CD4-positive, alpha-beta T cell treated with Interleukin-6 for 4 hours (primary cell): Measurements from ENCODE around the gene CIP2A.
"Not testable (repeated sequence)": the region's sequence is repeated elsewhere in the genome, so short reads cannot be mapped to it uniquely, and the experiment has no call there.

Source experiments
- DNase-seq: peaks from one replicate; pipeline ENCODE4 v3.0.0-alpha.2; 2020; ENCODE audit warnings: mixed read lengths

Gene CIP2A

DNA sequence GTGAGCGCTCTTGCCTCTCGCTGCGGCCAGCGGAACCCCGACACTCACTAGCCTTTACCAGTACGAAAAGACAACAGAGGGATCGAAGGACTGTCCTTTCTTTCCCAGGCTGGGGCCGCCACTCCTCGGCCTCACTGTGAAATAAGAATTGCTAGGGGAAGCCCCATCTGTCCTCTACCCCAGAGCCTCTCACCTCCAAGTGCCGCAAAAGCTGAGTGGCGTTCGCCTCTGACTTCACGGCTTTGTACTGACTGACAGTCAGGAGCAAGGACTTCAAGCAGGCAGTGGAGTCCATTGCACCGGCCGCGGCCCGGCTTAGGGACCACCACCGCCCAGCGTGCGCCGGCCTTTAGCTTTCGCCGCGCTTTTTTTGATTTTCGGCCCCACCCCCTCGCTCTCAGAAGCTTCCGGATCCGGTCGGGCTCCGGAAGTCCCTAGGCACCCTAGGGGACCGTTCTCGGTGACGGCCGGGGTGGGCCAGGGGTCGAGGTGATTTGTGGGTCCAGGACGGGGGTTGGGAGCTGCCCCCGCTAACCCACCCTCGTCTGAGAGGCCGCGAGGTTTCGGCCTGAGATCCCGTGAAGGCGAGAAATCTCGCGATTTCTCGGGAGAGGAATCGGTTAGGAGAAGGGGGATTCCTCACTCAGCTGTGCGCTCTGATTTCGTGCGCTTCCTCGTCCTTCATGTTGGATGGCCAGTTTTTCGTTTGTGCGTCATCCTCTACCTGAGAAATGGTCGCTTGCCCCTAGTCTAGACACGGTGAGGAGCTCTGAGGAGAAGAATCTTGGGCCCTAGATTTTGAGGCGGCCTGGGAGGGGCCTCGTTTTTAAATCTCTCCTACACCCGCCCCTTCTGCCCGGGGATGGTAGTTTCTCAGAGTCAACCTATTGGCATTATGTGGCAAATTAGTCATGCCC, at the start of gene CIP2A, which contains the start of gene DZIP3:
Gene CIP2A (minus strand): TSS at position 358 of the 917 bp plus-strand sequence. CDS start 63 bp downstream, at position 295.
Gene DZIP3 (plus strand): TSS at position 642 of the 917 bp plus-strand sequence. CDS start 15,685 bp downstream, outside the sequence.
- DNase-seq = peak; percentile 78

DNA sequence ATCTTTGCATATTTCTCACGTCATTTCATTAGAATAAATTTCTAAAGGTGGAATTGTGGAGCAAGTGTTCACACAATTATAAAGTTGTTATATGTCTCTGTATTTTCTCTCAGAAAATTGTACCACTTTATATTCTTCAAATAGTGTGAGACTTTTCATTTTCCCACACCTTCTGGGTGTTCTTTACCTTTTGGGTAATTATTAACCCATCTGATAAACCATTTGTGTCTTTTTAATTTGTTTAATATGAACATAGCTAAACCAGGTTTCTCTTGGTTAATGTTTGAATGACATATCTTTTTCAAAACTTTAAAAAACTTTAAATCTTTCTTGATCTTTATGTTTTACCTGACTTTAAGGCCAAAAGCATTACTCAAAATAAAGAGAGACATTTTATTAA, 40.7 kb upstream of the CIP2A start:
- DNase-seq = no peak

DNA sequence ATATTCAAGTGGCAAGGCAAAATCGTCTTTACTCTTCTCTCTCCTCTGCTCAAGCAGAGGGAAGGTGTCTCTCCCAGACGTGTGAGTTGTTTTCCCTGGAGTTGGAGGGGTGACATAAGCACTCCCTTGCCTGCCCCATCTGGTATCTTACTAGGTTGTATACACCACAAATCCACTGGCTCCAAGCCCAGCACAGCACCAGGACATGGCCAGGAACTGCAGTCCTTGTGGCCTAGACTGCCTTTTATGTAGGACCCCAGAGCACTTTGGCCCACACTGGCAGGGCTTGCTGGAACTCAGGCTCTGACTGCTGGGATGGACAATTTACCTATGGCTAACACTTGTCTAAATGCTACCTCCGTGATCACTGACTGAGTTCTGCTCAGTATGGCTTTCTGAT, 34.3 kb upstream of the CIP2A start:
- DNase-seq = no peak

DNA sequence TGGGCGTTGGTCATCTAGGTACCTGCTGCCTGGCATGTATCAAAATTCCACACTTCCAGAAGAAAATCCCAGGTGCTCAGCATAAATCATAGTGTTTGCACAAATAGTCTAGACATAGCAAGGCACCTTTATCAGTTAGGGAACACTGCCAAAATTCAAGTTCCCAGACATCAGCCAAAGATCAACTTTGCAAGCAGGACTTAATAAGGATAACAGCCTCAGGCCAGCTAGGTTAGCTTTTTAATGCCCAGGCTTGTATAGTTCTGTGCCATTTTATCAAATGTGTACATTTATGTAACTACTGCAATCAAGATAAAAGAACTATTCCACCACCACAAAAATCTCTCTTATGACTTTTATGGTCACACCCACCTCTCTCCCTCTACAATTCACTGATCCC, 31.0 kb upstream of the CIP2A start:
- no peak for DNase-seq

DNA sequence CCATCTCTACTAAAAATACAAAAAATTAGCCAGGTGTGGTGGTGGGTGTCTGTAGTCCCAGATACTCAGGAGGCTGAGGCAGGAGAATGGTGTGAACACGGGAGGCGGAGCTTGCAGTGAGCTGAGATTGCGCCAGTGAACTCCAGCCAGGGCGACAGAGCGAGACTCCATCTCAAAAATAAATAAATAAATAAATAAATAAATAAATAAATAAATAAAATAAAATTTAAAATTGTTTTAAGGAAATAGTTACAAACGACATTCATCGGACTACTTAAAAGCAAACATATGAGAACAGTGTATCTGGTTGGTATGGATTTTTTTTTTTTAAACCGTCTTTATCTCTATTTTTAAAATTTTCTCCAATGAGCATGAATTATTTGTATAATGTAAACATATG, 26.9 kb upstream of the CIP2A start:
- DNase-seq = not testable (repeated sequence)

DNA sequence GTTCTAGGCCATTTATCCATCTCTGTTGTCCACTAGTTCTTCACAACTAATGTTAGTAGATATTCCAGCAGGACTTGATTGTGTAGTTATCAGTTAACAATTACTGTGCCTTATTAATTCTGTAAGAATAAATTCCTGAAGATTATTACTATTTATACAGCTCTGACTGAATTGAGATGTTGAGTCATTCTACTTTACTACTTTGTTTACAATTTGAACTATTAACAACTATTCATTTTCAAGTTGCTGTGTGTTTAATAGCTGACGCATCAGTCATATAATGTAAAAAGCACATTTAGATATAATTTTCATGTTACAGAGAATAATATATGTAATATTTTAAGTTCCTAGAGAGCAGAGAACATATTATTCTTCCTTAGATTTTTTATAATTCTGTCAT, 21.4 kb upstream of the CIP2A start:
- DNase-seq = no peak

DNA sequence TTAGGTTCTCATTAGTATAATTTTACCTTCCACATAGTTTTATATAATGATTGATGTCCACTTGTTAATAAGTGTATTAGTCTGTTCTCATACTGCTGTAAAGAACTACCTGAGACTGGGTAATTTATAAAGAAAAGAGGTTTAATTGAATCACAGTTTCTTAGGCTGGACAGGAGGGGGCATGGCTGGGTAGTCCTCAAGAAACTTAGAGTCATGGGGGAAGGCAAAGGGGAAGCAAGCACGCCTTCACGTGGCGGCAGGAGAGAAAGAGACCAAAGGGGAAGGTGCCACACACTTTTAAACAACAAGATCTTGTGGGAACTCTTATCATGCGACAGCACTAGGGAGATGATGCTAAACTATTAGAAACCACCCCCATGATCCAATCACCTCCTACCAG, 19.5 kb upstream of the CIP2A start:
- no peak for DNase-seq

DNA sequence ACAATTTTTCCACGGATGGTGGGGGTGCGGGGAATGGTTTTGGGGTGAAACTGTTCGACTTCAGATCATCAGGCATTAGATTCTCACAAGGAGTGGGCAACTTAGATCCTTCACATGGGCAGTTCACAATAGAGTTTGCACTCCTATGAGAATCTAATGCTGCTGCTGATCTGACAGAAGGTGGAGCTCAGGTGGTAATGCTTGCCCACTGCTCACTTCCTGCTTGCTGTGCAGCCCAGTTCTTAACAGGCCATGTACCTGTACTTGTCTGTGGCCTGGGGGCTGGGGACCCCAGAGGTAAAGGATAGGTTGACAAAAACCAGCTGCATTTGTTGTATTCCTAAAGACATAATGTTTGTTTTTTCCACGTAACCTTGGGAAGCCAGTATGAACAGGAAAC, 16.3 kb upstream of the CIP2A start:
- DNase-seq = peak; percentile 28

DNA sequence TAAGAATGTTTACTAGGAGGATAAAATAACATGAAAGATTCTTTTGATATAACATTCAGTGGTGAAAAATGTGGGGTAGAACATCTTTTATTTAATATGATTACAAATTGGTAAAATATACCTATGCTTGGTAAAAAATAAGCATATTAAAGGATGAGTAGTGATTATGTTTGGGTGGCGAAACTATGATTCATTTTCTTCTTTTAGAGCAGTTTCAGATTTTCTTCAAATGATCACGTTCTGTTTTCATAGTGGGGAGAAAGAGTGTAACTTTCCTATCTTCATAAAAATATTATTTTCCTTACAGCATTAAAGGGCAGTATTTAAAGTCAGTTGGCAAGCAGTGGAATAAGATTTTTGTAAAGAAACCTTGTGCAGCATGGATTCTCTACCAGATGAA, 15.8 kb upstream of the CIP2A start:
- DNase-seq = no peak

DNA sequence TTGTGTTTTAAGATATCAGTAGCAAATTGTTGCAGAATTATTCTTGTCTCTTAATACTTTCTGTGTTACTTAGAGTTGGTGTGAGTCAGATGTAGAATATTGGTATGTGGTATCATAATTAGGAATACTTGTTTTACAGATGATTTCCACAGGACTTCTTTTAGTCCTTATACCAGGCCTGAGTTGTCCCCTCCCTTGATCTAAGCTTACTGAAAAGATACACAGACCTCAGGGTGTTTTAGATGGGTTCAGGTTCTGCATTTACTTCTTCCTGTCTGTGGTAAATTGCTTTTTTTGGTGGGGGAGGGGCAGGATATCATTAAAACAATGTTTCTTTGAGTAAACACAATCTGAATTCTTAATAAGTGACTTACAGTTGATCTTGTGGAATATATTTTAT, 14.5 kb upstream of the CIP2A start:
- DNase-seq = peak; percentile 51

DNA sequence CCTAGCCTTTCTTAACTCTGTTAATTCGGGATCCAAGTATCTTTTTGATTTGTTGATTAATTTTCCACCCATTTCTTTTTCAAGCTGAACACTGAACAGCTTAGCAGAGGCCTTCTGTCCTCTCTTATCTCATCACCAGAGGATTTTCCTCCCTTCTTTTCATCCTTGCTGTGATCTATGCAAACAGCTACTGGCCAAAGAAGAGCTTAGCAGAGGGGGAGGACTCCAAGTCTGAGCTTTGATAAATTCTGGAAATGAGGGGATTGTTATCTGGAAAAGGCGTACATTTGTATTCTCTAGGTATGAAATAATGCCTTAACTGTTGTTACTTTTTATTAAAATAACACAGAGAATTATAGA, 13.7 kb upstream of the CIP2A start:
- no peak for DNase-seq

DNA sequence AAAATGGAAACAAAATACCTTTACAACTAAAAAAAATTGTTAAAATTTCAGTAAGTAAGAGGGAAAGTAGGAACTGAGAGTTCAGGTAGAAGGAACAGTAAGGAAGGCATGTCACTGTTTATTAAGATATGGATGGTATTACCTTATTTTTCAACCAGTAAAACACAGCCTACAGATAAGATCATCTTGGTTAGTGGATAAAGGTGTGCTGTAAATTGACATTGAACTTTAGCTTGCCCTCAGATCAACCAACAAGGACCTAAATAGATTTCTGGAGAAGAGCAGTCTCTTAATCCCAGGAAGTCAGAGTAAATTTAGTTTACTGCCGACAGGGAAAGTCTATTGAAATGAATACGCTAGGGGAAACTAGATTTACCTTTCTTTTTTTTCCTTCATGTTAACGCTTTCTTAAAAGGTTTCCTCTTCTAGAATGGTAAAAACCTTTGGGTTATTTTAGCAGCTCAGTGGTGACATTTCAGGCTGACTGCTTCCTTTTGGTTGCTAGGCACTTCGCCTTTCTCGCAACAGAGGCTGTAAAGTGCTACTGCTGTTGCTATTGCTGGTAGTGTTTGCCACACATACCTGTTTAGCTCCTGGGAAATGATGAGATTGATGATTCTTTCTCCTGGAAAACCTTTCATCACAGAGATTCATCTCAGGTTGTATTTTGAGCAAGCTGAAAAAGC, 13.2 kb upstream of the CIP2A start:
- peak; percentile 52 for DNase-seq

DNA sequence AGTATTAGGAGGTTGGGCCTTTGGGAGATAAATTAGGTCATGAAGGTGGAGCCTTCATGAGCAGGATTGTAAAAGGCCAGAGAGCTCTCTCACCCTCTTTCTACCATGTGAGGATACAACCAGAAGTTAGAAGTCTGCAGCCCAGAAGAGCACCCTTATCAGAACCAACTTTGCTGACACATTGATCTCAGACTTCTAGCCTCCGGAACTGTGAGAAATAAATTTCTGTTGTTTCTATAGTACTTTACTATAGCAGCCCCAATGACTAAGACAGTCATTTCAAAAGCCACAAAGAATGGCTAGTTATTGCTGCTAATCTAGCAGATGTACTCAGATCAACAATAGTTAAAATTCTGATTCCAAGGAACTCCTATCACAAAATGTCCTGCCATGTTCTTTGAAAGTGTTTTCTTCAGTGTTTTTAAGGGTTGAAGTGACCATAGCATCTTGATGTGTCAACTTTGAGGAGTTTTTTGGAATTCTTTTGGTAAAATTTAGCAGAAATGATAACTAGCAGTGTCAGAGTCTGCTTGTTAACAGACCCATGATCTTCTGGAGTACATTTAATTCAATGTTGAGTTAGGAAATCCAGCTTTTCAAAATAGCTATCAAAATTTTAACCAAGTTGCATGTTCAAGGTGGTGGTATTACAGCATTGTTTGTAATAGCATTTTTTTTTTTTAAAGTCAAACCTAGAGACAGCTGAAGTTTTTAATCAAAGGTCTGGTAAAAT, 10.6 kb upstream of the CIP2A start:
- no peak for DNase-seq

DNA sequence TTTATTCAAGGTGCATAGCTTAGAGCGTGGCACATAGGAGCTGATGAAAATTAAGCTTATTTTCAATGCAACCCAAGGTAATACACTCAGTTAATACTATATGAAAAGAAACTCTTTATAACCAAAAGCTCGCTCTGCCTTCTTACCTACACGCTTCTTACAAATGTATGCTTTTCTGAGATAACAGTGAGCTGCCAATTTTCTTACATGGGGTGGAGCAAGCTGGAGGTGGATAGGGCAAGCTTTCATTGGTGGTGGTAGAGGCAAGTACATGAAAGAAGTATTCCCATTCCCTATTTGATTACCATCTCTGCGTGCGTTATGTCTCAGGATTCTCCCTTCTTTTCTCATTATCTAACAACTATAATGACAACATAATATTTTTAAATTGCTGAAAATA, 9.1 kb upstream of the CIP2A start:
- DNase-seq = no peak

DNA sequence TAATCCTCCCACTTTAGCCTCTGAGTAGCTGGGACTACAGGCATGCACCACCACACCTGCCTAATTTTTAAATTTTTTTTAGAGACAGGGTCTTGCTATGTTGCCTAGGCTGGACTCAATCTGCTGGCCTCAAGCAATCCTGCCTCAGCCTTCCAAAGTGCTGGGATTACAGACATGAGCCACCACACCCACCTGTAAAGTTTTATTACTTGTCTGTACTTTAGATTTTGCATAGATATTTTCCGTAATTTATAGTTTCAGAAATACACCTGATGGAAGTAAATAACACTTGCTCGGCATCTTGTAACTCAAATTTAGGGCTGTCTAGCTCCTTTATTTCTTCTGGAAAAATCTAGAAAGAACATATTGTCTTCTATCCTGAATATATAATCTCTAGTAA, 6.1 kb upstream of the CIP2A start:
- no peak for DNase-seq

DNA sequence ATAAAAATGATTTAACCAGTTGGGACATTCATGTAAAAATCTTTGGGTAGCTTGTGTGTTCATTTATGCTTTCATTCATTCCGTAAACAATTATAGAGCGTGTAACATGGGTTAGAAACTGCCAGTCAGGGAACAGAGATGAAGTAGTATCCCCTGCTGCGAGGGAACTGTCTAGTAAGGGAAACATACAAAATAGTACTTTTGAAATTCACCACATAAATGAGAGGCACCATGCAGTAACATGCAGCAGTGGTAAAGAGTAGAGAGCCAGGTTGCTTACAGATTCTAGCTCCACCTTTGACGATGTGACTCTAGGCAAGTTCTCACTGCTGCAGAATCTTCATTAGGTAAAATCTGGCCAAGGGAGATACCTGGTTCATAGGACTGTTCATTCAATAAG, 1.2 kb upstream of the CIP2A start:
- peak; percentile 6 for DNase-seq

DNA sequence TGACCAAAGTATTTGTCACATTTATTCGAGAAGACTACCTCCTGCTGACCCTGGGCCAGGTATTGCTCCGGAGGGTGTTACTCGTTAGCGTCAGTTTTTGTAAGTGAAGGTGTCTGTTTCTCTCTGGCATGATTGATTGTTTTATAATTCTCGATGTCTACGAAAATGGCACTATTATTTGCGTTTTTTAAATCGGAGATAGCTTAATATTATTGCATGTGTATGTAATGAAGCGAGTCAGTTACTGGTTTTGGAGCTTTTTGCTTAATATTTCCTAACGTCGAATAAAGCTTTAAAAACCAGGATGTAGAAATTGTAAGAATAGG, 723 bp upstream of the CIP2A start:
- no peak for DNase-seq

DNA sequence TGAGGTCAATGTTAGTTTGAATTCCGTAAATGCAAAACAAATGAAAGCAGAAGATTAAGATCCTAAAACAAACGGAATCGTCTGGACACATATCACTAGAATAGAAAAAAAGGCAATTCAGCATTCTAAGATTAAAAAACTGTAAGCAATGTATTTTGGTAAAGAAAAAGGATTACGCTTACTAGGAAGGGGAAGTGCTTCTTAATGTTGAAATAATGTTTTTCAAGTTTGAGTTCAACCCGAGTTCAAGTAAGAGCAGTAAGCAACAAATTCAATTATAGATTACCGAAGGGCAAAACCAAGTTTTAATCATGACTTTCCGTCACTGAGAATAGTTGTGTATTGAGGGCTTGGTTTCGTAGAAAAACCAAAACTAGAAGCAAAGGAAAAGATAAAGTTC, 637 bp downstream of the CIP2A start:
- no peak for DNase-seq

DNA sequence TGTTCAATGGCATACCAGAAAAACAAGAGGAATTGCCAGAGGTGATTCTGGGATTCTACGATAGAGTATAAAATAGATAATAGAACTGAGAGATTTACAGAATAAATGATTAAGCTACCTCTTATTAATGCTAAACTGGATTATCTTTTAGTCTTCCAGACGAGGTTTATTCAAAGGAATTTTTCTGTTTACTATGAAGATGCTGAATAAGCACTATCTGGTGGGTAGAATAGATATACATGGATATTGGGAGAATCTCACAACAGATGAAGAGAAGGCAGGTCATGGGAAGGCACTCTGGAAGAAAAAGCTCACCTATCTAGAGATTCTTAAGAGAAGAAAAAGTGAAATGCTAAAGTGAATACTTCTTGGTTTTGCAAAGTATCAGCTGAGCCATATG, 11.2 kb downstream of the CIP2A start:
- no peak for DNase-seq

DNA sequence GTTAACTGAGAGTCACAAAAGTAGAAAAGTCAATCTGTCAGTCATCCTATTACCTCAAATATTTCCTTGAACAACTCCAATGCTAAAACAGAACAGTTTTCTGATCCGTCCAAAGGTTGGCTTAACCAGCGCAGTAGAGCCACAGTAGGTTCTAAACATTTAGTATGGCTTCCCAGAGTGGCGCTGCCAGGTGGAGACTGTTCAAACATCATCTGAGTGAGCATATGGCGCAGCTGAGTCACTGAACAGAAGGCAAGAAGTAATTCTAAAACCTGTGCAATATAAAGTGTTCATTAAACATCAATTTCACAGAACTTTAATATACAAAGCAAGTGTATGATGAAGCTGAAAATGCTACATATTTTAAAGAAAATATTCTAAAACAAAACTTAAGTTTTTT, 19.9 kb downstream of the CIP2A start:
- no peak for DNase-seq

DNA sequence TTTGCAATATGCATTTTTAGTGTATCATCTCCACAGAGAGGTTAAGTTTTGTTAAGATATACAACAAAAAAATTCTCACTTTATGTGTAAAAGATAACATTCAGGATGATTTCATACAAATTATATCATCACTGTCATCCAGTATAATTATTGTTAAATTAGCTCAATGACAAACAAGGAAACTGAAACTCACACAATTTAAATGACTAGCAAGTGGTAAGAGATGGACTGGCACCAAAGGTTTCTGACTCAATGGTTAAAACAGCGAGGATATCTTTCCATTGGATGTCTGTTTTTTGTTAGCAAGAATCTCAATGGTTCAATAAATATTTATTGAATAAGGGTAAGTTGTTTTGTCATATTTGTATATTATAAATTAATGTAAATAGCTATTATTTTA, 22.6 kb downstream of the CIP2A start:
- DNase-seq = no peak

DNA sequence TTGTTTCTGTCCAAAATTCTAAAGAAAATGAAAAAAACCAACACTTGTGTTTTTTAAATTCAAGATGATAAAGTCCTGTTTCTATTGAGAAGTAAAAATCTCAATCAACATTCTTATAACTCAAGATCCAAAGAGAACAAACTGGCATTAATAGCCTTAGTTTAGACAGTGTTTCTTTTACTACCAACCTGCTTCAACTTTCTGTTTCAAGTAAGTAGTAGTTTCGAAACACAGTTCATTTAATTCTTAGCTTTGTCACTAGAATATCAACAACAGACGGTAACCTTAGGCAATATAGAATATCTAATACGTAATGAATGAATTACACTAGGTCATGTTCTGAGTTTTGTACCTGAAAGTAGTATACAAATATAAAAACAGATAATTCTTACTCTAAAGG, 23.7 kb downstream of the CIP2A start:
- no peak for DNase-seq

DNA sequence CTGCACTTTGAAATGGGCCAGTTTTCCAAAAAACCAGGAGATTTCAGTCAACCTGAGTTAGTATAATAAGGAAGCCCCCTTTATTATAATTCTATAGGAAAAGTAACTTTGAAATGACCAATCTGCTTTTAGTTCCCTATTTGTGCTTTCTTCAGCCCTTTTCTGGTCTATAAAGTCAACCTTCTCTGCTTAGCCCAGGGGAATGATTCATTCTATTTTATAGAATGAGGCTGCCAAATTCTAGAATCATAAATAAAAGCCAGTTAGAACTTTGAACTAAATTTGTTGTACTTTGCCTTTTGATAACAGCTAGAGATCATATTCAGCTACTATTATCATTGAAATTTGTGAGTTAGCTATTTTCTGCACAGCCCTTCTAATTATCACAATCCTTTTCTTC, 24.7 kb downstream of the CIP2A start:
- DNase-seq = no peak

DNA sequence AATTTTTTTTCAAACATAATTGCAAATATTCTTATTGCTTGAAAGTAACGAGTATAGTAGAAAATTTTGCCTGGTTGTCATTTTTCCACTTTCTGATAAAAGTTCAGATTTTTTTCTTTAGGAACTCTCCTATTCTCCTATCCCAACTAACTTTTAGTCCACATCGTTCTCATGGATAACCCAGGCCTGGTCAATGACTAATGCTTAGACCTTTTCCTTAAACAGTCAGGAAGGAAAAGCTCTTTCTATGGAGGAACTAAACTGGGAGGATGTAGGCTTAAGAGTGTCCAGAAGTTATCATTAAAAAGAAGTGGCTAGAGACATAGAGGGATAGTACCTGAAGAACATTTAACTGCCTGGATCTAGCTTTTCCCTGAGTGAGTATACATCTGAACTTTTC, 26.7 kb downstream of the CIP2A start:
- no peak for DNase-seq
